ENCODE measurements around the gene COP1.

GRCh38 chr1:176096015-176096414 lies 111.1 kb downstream of the COP1 start:
- TF ChIP-seq CTCF (IDR thresholded peaks at IDR 0.05; ENCODE audit: borderline replicate concordance, extremely low read depth, low read length, poor library complexity, severe bottlenecking) (no peak), EZH2 (IDR thresholded peaks at IDR 0.05; ENCODE audit: borderline replicate concordance, low read depth, low read length, severe bottlenecking) (no peak)
